Mesenchymal stem cell (in vitro differentiated cells and primary cell): Measurements from ENCODE around the gene TOP1.

ENCODE experiments used
- DNase-seq: peaks from one replicate; pipeline ENCODE4 v3.0.0-alpha.2; 2013
- H2AFZ ChIP-seq: one replicate; pipeline ENCODE4 v1.6.1; 2013; ENCODE audit warnings: low read depth, mild to moderate bottlenecking, control low read depth, inconsistent platforms, low read length, moderate library complexity
- H2AK5ac ChIP-seq: 2 replicates; pipeline ENCODE4 v1.6.1; 2013; ENCODE audit warnings: low read length, moderate library complexity, mild to moderate bottlenecking, inconsistent platforms; ENCODE audit not compliant: severe bottlenecking
- H2BK120ac ChIP-seq: one replicate; pipeline ENCODE4 v1.6.1; 2013; ENCODE audit warnings: low read depth, mild to moderate bottlenecking, inconsistent platforms, low read length, moderate library complexity
- H2BK12ac ChIP-seq, 2 experiments: one replicate each; pipeline ENCODE4 v1.6.1; 2013; ENCODE audit warnings: inconsistent platforms in 2 of 2, low read length in 2 of 2, mild to moderate bottlenecking in 2 of 2, moderate library complexity in 2 of 2, control low read depth in 1 of 2
- H2BK15ac ChIP-seq: one replicate; pipeline ENCODE4 v1.6.1; 2013; ENCODE audit warnings: mild to moderate bottlenecking, low read depth, inconsistent platforms; ENCODE audit not compliant: poor library complexity, severe bottlenecking
- H2BK5ac ChIP-seq: 2 replicates; pipeline ENCODE4 v1.6.1; 2013; ENCODE audit warnings: low read depth, mild to moderate bottlenecking, low read length, control low read depth, inconsistent platforms; ENCODE audit not compliant: poor library complexity, severe bottlenecking
- H3K14ac ChIP-seq, 2 experiments: one replicate each; pipeline ENCODE4 v1.6.1; 2013; ENCODE audit warnings: inconsistent platforms in 2 of 2, low read length in 2 of 2, control low read depth in 1 of 2, mild to moderate bottlenecking in 1 of 2, moderate library complexity in 1 of 2
- H3K18ac ChIP-seq, 2 experiments: one replicate each; pipeline ENCODE4 v1.6.1; 2013; ENCODE audit warnings: inconsistent platforms in 2 of 2, low read length in 2 of 2, control low read depth in 1 of 2, low read depth in 1 of 2, mild to moderate bottlenecking in 1 of 2
- H3K23ac ChIP-seq, 2 experiments: one replicate each; pipeline ENCODE4 v1.6.1; 2013; ENCODE audit warnings: inconsistent platforms in 2 of 2, low read length in 2 of 2, mild to moderate bottlenecking in 2 of 2, moderate library complexity in 2 of 2, control low read depth in 1 of 2
- H3K27ac ChIP-seq: 2 replicates; pipeline ENCODE4 v1.5.1; 2013; ENCODE audit warnings: mild to moderate bottlenecking, moderate library complexity, low read length, control low read depth, inconsistent platforms; ENCODE audit not compliant: poor library complexity, severe bottlenecking
- H3K27me3 ChIP-seq, 2 experiments: 2 replicates each; pipeline versions ENCODE4 v1.6.1 to v1.7.0; 2013; ENCODE audit warnings: low read length in 2 of 2, mild to moderate bottlenecking in 2 of 2, moderate library complexity in 2 of 2, control low read depth in 1 of 2, inconsistent platforms in 1 of 2; ENCODE audit not compliant: control insufficient read depth in 1 of 2, insufficient read depth in 1 of 2
- H3K36me3 ChIP-seq, 2 experiments: 2 replicates each; pipeline versions ENCODE4 v1.6.1 to v1.7.0; 2013; ENCODE audit warnings: low read length in 2 of 2, control low read depth in 1 of 2, inconsistent platforms in 1 of 2, low read depth in 1 of 2, mild to moderate bottlenecking in 1 of 2; ENCODE audit not compliant: insufficient read depth in 2 of 2, control insufficient read depth in 1 of 2
- H3K4ac ChIP-seq, 2 experiments: one replicate each; pipeline ENCODE4 v1.6.1; 2013; ENCODE audit warnings: inconsistent platforms in 2 of 2, low read length in 2 of 2, mild to moderate bottlenecking in 2 of 2, moderate library complexity in 2 of 2, control low read depth in 1 of 2, low read depth in 1 of 2
- H3K4me1 ChIP-seq: 2 replicates; pipeline ENCODE4 v1.6.1; 2013; ENCODE audit warnings: low read depth, low read length, control low read depth; ENCODE audit not compliant: control insufficient read depth, insufficient read depth
- H3K4me2 ChIP-seq: 2 replicates; pipeline ENCODE4 v1.6.1; 2013; ENCODE audit warnings: low read length, mild to moderate bottlenecking, inconsistent platforms; ENCODE audit not compliant: poor library complexity, severe bottlenecking
- H3K4me3 ChIP-seq, 2 experiments: 2 replicates each; pipeline versions ENCODE4 v1.5.1 to v1.7.0; 2013; ENCODE audit warnings: low read length in 2 of 2, mild to moderate bottlenecking in 2 of 2, control low read depth in 1 of 2, low read depth in 1 of 2; ENCODE audit not compliant: insufficient read depth in 1 of 2
- H3K79me1 ChIP-seq: replicated peaks from 2 replicates; pipeline ENCODE4 v1.6.1; 2013; ENCODE audit warnings: mild to moderate bottlenecking, control low read depth, low read length, inconsistent platforms; ENCODE audit not compliant: poor library complexity, severe bottlenecking
- H3K9ac ChIP-seq: 2 replicates; pipeline ENCODE4 v1.7.0; 2013; ENCODE audit warnings: mild to moderate bottlenecking, low read length, moderate library complexity
- H3K9me3 ChIP-seq: 2 replicates; pipeline ENCODE4 v1.7.0; 2013; ENCODE audit warnings: mild to moderate bottlenecking, low read length; ENCODE audit not compliant: control insufficient read depth
- H4K8ac ChIP-seq: one replicate; pipeline ENCODE4 v1.6.1; 2013; ENCODE audit warnings: inconsistent platforms, mild to moderate bottlenecking, low read length, moderate library complexity
- H4K91ac ChIP-seq: one replicate; pipeline ENCODE4 v1.6.1; 2013; ENCODE audit warnings: mild to moderate bottlenecking, low read length, inconsistent platforms
- WGBS: methylation state at CpG from one replicate; pipeline ENCODE4 v1.1.7; 2013; ENCODE audit warnings: mixed read lengths; 5-methylcytosine and 5-hydroxymethylcytosine counted together

Gene TOP1

GRCh38 chr20:41154436-41155176 lies 126.0 kb downstream of the TOP1 start:
- 96% methylated on average over 8 of the region's 8 CpGs for WGBS
- Histone ChIP-seq H3K9ac (no peak overlapping the region), H3K14ac (no peak overlapping the region), H3K23ac (no peak overlapping the region), H4K8ac (no peak overlapping the region), H3K36me3 (peaks cover 3 to 18% of the 10 kb centered on the region in 2 experiments), H2AFZ (no peak overlapping the region), H3K18ac (no peak overlapping the region), H2BK15ac (no peak overlapping the region), H3K9me3 (no peaks in the 10 kb centered on the region), H4K91ac (no peak overlapping the region), H3K27me3 (no peaks in the 10 kb centered on the region), H3K4me3 (no peak overlapping the region), H3K27ac (no peak overlapping the region), H2BK120ac (no peak overlapping the region), H2BK5ac (no peak overlapping the region), H2BK12ac (no peak overlapping the region), H3K4ac (no peak overlapping the region), H3K4me1 (peaks cover 31% of the 10 kb centered on the region), H3K79me1 (peaks cover 35% of the 10 kb centered on the region), H3K4me2 (no peak overlapping the region), H2AK5ac (no peak overlapping the region)
- no peak for DNase-seq

- Histone ChIP-seq H4K8ac (no peak overlapping the region), H2BK5ac (no peak overlapping the region), H2BK12ac (no peak overlapping the region), H3K18ac (no peak overlapping the region), H2AK5ac (no peak overlapping the region), H3K79me1 (peaks cover 38% of the 10 kb centered on the region), H3K27ac (no peak overlapping the region), H2BK120ac (no peak overlapping the region), H3K4me2 (no peak overlapping the region), H3K9me3 (no peaks in the 10 kb centered on the region), H3K4me3 (no peak overlapping the region), H3K9ac (no peak overlapping the region), H3K23ac (no peak overlapping the region), H4K91ac (no peak overlapping the region), H3K36me3 (peaks cover 10 to 25% of the 10 kb centered on the region in 2 experiments), H3K27me3 (no peaks in the 10 kb centered on the region), H2AFZ (no peak overlapping the region), H3K4ac (no peak overlapping the region), H3K4me1 (peaks cover 27% of the 10 kb centered on the region), H3K14ac (no peak overlapping the region), H2BK15ac (no peak overlapping the region)
- no peak for DNase-seq
- 94% methylated on average over 7 of the region's 7 CpGs for WGBS
These were observed 126.6 kb downstream of the TOP1 start for GRCh38 chr20:41155261-41155660.

GRCh38 chr20:41158082-41158625 lies 129.5 kb downstream of the TOP1 start:
- DNase-seq, result no peak
- Histone ChIP-seq H2BK12ac (no peak overlapping the region), H3K4me1 (peaks cover 14% of the 10 kb centered on the region), H3K27ac (no peak overlapping the region), H3K4ac (no peak overlapping the region), H3K4me2 (no peak overlapping the region), H3K79me1 (peaks cover 52% of the 10 kb centered on the region), H3K9me3 (no peaks in the 10 kb centered on the region), H3K14ac (no peak overlapping the region), H3K23ac (no peak overlapping the region), H3K9ac (no peak overlapping the region), H3K4me3 (no peak overlapping the region), H2BK5ac (no peak overlapping the region), H2BK15ac (no peak overlapping the region), H2BK120ac (no peak overlapping the region), H3K18ac (no peak overlapping the region), H3K36me3 (peaks cover 26 to 45% of the 10 kb centered on the region in 2 experiments), H2AK5ac (no peak overlapping the region), H4K91ac (no peak overlapping the region), H3K27me3 (no peaks in the 10 kb centered on the region), H4K8ac (no peak overlapping the region), H2AFZ (no peak overlapping the region)
- 91% methylated on average over 6 of the region's 6 CpGs for WGBS

- H3K79me1 ChIP-seq, result peaks cover 60% of the 10 kb centered on the region
- no peak overlapping the region for H4K91ac ChIP-seq
- no peak overlapping the region for H2AFZ ChIP-seq
- H3K23ac ChIP-seq, result no peak overlapping the region
- H2BK120ac ChIP-seq, result no peak overlapping the region
- H3K27me3 ChIP-seq, result no peaks in the 10 kb centered on the region
- H3K18ac ChIP-seq, result no peak overlapping the region
- H2BK12ac ChIP-seq, result no peak overlapping the region
- no peak overlapping the region for H3K4ac ChIP-seq
- no peak overlapping the region for H2BK15ac ChIP-seq
- H2AK5ac ChIP-seq, result no peak overlapping the region
- no peak overlapping the region for H3K27ac ChIP-seq
- H2BK5ac ChIP-seq, result no peak overlapping the region
- peaks cover 11% of the 10 kb centered on the region for H3K4me1 ChIP-seq
- H3K9ac ChIP-seq, result no peak overlapping the region
- H3K9me3 ChIP-seq, result no peaks in the 10 kb centered on the region
- no peak overlapping the region for H3K4me2 ChIP-seq
- H3K14ac ChIP-seq, result no peak overlapping the region
- no peak for DNase-seq
- H3K36me3 ChIP-seq, result peaks cover 40 to 57% of the 10 kb centered on the region in 2 experiments
- 95% methylated on average over 10 of the region's 10 CpGs for WGBS
- no peak overlapping the region for H3K4me3 ChIP-seq
- H4K8ac ChIP-seq, result no peak overlapping the region
These were observed 130.9 kb downstream of the TOP1 start for GRCh38 chr20:41159547-41159946.
